GM12891 (cell line): Measurements from ENCODE around the gene USP25.

Experiments
- PAX5 ChIP-seq: IDR thresholded peaks from 2 replicates; pipeline ENCODE4 v1.6.1; 2011; ENCODE audit warnings: low read length, moderate library complexity, mild to moderate bottlenecking; ENCODE audit not compliant: insufficient read depth, severe bottlenecking
- POLR2A ChIP-seq: IDR thresholded peaks from 2 replicates; pipeline ENCODE4 v1.6.1; 2011; ENCODE audit warnings: low read depth, low read length, control low read depth
- POLR2AphosphoS5 ChIP-seq: IDR thresholded peaks from 2 replicates; pipeline ENCODE4 v1.6.1; 2011; ENCODE audit warnings: low read depth, low read length, control low read depth
- SPI1 ChIP-seq: IDR thresholded peaks from 2 replicates; pipeline ENCODE4 v1.6.1; 2011; ENCODE audit warnings: low read depth, low read length, control low read depth
- TAF1 ChIP-seq: IDR thresholded peaks from 2 replicates; pipeline ENCODE4 v1.6.1; 2011; ENCODE audit warnings: low read depth, low read length, control low read depth

GRCh38 chr21:15826908-15827601, 97.3 kb downstream of the USP25 start:
- no peak for TF ChIP-seq POLR2A
- no peak for TF ChIP-seq TAF1
- no peak for TF ChIP-seq POLR2AphosphoS5
- no peak for TF ChIP-seq SPI1
- TF ChIP-seq PAX5: no peak
